GM13976 (cell line): Measurements from ENCODE around the gene IL17A.
"Not testable (repeated sequence)": the region's sequence is repeated elsewhere in the genome, so short reads cannot be mapped to it uniquely, and the experiment has no call there.

Experiments used
- DNase-seq: peaks from one replicate; pipeline ENCODE4 v3.0.0; 2012; ENCODE audit warnings: low spot score
- in situ Hi-C: fragments of 300-500 bp; cut with MboI; formaldehyde crosslinking; loops from one replicate; pipeline ENCODE4 v1.12.0; 2022; ENCODE audit warnings: low sequenced_read_pairs, mixed read lengths, inconsistent platforms; ENCODE audit not compliant: unreplicated experiment
- TF ChIP-seq, protein P1 (sequence below): IDR thresholded peaks from 2 replicates; pipeline ENCODE4 v1.5.1; 2012; ENCODE audit warnings: borderline replicate concordance, mild to moderate bottlenecking; ENCODE audit not compliant: insufficient read depth; ENCODE audit errors: extremely low read depth, missing control alignments, control extremely low read depth

The IL17A gene

DNA sequence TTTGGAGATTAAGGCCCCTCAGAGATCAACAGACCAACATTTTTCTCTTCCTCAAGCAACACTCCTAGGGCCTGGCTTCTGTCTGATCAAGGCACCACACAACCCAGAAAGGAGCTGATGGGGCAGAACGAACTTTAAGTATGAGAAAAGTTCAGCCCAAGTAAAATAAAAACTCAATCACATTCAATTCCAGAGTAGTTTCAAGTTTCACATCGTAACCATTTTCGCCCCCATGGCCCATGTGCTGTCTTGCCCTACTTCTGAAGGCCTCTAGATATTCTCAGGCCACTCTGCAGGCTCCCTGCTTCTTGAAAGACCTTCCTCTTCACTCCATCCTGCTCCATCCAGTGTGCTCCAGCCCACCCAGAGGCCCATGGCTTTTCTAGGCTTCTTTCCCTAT lies 4.2 kb downstream of the IL17A start:
- TF ChIP-seq, protein P1, sequence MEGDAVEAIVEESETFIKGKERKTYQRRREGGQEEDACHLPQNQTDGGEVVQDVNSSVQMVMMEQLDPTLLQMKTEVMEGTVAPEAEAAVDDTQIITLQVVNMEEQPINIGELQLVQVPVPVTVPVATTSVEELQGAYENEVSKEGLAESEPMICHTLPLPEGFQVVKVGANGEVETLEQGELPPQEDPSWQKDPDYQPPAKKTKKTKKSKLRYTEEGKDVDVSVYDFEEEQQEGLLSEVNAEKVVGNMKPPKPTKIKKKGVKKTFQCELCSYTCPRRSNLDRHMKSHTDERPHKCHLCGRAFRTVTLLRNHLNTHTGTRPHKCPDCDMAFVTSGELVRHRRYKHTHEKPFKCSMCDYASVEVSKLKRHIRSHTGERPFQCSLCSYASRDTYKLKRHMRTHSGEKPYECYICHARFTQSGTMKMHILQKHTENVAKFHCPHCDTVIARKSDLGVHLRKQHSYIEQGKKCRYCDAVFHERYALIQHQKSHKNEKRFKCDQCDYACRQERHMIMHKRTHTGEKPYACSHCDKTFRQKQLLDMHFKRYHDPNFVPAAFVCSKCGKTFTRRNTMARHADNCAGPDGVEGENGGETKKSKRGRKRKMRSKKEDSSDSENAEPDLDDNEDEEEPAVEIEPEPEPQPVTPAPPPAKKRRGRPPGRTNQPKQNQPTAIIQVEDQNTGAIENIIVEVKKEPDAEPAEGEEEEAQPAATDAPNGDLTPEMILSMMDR: no peak
- DNase-seq: no peak
- in situ Hi-C loops: no loop called here

DNA sequence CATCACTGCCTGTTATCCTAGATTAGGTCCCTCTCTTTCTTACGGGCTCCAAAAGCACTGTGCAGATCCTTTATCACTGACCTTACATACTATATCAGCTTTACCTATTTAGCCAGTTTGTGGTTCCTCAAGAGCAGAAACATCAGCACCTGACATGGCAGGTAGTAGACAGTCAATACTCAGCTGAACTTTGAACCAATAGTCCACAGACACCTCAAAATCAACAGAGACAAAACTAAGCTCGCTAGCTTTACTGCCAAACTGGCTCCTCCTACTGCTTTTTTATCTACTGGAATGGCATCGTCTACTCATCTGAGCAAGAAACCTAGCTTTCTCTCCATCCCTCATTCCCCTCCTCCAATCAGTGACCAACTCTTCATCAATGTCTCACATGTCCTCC lies 5.6 kb downstream of the IL17A start:
- TF ChIP-seq, protein P1: no peak
- DNase-seq: no peak
- in situ Hi-C loops: no loop called here

DNA sequence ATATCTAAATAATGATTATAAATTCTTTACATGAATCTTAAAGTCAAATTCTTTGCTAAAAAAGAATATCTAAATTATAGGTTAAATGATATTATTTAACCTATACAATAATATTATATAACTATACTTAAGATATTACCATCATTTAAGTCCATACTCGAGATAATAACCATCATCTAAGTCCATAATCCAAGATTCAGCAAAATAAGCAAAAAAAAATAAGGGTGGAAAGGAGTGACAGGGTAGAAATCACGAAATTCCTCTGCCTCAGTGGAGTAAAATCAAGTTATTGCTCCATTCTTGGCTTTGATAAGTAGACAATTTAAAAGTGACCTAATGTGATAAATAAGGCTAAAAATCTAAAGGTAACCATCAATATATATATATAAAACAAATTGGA lies 9.7 kb downstream of the IL17A start:
- TF ChIP-seq, protein P1: no peak
- in situ Hi-C loops: no loop called here
- DNase-seq: no peak

DNA sequence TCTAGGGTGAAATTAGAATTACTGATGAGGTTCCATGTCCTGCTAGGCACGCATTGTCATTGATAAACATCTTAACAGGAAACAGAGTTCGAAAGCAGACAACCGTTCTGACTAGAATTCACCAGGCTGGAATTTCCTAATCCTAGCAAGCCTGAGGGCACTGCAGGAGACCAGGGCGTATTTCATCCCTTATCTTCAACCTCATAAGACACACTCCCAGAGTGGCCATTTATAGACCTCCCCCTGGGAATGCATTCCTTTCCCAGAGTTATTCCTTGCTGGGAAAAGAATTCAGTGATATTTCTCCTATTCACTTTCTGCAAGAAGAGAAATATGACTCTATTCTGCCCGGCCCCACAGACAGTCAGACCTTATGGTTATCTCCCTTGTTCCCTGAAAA lies 13.9 kb downstream of the IL17A start:
- DNase-seq, in situ Hi-C loops: not testable (repeated sequence)

DNA sequence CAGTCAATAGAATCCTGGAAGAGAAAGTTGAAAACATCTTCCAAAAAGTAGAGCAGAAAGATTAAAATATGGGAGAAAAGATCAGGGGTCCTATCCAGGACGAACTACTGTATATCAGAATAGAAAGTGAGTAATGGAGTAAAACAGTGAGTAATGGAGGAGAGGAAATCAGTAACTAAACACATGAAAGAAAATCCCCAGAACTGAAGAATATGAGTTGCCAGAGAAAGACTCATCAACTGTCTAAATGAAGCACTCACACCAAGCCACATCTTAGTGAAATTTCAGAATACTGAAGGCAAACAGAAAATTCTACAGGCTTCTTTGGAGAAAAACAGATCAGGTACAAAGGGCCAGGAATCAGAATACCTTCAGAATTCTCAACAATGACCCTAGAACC lies 14.9 kb downstream of the IL17A start:
- TF ChIP-seq, protein P1: no peak
- DNase-seq: no peak
- in situ Hi-C loops: no loop called here

DNA sequence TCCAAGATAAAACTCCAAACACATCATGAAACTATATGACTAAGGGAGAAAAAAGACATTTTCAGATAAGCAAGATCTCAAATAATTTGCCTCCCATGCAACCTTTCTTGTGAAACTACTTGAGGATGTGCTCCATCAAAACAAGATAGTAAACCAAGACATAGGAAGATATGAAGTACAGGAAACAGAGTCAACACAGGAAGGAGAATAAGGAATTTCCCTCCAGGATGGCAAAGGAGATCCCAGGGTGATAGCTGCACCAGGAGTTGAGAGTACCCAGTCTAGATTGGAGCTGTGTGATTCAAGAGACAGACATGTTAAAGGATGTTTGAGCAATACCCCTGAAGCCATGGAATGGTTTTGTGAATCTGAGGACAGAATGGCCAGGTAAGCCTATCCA lies 15.3 kb downstream of the IL17A start:
- TF ChIP-seq, protein P1: no peak
- no peak for DNase-seq
- in situ Hi-C loops: no loop called here

DNA sequence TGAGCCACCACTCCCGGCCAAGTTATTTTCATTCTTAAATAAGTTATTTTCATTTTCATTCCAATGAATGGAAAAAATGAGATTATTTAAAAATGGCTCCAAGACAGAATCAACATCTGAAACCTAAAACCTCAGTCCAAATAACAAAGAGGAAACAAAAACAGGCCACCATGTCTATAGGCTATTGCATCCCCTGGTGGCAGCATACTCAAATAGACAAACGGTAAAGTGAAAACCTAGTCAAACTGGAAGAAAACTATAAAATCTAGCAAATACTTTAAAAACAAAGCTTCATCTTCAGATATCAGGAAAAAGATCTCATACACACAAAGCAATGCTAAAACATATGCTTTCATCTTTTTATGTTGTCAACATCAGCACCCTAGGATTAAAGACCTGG lies 20.9 kb downstream of the IL17A start:
- no peak for DNase-seq
- in situ Hi-C loops: no loop called here
- TF ChIP-seq, protein P1: no peak

DNA sequence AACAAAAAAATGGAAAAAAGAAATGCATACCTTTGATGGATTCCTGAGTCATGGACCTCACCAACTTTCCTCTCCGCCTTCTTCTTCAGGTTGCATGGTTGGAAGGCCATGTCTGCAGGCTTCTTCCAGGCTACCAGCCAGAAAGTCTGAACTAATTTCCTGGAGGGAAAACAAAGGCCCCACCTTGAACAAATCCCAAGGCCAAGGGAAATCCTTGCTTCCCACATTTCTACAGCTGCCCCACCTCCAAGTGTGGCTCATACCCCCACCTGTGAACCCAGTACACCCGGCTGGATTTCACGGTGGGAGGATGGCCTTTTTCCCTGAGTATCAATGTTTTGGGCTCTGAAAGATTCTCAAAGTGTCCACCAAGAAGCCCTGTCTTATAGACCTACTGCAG lies 22.4 kb downstream of the IL17A start:
- no peak for DNase-seq
- TF ChIP-seq, protein P1: no peak
- in situ Hi-C loops: no loop called here
